NCI-H2171 treated with DMSO at 0.1 percent for 48 hours (cell line): ENCODE measurements around the gene NBPF10.
"Not testable (repeated sequence)": the region's sequence is repeated elsewhere in the genome, so short reads cannot be mapped to it uniquely, and the experiment has no call there.

Experiments
- DNase-seq: peaks from one replicate; lab custom pipeline; 2025; lab: John Stamatoyannopoulos, UW

Gene NBPF10, protein sequence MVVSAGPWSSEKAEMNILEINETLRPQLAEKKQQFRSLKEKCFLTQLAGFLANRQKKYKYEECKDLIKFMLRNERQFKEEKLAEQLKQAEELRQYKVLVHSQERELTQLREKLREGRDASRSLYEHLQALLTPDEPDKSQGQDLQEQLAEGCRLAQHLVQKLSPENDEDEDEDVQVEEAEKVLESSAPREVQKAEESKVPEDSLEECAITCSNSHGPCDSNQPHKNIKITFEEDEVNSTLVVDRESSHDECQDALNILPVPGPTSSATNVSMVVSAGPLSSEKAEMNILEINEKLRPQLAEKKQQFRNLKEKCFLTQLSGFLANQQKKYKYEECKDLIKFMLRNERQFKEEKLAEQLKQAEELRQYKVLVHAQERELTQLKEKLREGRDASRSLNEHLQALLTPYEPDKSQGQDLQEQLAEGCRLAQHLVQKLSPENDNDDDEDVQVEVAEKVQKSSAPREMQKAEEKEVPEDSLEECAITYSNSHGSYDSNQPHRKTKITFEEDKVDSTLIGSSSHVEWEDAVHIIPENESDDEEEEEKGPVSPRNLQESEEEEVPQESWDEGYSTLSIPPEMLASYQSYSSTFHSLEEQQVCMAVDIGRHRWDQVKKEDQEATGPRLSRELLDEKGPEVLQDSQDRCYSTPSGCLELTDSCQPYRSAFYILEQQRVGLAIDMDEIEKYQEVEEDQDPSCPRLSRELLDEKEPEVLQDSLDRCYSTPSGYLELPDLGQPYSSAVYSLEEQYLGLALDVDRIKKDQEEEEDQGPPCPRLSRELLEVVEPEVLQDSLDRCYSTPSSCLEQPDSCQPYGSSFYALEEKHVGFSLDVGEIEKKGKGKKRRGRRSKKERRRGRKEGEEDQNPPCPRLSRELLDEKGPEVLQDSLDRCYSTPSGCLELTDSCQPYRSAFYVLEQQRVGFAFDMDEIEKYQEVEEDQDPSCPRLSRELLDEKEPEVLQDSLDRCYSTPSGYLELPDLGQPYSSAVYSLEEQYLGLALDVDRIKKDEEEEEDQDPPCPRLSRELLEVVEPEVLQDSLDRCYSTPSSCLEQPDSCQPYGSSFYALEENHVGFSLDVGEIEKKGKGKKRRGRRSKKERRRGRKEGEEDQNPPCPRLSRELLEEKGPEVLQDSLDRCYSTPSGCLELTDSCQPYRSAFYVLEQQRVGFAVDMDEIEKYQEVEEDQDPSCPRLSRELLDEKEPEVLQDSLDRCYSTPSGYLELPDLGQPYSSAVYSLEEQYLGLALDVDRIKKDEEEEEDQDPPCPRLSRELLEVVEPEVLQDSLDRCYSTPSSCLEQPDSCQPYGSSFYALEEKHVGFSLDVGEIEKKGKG (N-terminal part only)

DNA sequence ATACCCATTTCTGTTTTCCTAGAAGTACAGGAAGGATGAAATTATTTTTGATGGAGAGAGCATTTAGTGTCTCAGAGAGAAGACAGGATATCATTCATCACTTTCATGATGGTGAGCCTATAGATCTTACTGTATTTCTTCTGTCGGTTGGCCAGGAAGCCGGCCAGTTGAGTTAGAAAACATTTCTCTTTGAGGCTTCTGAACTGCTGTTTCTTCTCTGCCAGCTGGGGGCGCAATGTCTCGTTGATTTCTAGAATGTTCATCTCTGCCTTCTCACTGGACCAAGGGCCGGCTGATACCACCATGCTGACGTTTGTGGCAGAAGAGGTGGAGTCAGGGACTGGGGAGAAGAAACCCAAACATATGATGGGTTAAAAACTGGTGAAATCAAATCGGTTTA is at the start of gene NBPF10:
NBPF10 (minus strand) TSS at position 340 of the 400 bp plus-strand sequence; CDS start at position 305, 35 bp downstream.
- DNase-seq = not testable (repeated sequence)

DNA sequence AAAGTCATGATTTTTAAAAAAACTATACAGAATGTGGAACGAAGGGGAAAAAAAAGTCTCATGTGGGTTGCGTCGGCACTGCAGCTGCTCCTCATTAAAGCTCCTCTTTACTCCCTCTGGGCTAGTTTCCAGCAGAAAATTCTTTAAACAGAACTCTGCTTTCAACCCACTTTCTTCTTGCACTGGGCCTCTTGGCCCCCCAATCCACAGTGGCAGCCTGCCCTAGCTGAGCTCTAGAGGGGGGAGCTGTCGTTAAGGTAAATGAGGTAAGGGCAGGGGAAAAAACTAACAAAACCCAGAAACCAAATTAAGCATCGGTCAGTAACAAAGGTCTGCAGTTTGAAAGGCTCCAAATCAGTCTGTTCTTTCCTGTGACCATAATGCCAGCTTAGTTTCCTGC is 29.9 kb upstream of the NBPF10 start:
- DNase-seq = not testable (repeated sequence)

DNA sequence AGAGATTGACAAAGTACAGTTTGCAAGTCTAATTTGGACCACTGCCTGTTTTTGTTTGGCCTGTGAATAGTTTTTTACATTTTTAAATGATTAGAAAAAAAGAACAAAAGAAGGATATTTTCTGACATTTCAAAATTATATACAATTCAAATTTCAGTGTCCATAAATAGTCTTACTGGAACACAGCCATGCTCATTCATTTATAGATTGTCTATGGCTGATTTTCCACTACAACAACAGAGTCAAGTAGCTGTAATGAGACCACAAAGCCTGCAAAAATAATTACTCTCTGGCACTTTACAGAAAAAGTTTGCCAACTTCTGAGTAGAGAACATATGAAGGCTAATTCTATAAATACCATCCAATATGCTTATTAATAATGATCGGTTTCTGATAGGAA is 23.1 kb upstream of the NBPF10 start:
- DNase-seq = not testable (repeated sequence)

DNA sequence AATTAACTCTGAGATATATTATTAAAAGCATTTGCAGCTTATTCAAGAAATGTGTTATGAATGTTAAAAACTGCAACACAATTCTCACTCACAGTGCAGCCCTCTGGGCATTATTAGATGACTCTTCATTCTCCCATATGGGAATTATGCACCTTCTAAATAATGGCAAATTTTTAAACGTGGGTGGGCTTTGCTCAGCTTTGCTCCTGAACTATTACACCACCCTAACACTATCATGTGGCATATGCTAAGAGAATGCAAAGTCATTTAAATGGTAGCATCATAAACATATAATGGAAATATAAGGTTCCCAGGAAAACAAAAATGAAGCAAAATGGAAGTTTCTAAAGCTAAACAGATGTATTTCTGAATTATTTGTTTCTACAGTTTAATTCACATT is 22.7 kb upstream of the NBPF10 start:
- not testable (repeated sequence) for DNase-seq
